HCT116 (cell line): Measurements from ENCODE around the gene PGBD5. TPM values are rescaled to one million over a fixed set of nuclear protein-coding genes. Genes with fewer than 3 reads are reported as not detected.

Experiments
- ATAC-seq: fragments of 200-7000 bp; cut with Tn5 transposase; 2 replicates; pipeline ENCODE4 v1.9.1; 2020; ENCODE audit warnings: mild to moderate bottlenecking, moderate library complexity
- BruUV-seq: library from RNA; stranded (reverse); fragments of 400-500 nt; replicated peaks from 2 replicates; lab custom pipeline; 2021; lab: Mats Ljungman, UMichigan
- CTCF ChIA-PET: fragments of 300-600 bp; sonication (Branson Sonifier 250); formaldehyde crosslinking; loops from one replicate; lab custom pipeline; 2021; ENCODE audit warnings: antibody characterized with exemption; lab: Charles Lee
- POLR2A ChIA-PET: fragments of 300-600, 350-600 bp; sonication (Branson Sonifier 250); formaldehyde crosslinking; loops from one replicate; lab custom pipeline; 2021; ENCODE audit warnings: antibody characterized with exemption; lab: Charles Lee
- RAD21 ChIA-PET, 2 experiments: fragments of 300-600 bp; sonication (Branson Sonifier 250); formaldehyde crosslinking; loops; one replicate each; lab custom pipeline; 2023; ENCODE audit warnings: low total read pairs in 2 of 2; ENCODE audit not compliant: uncharacterized antibody in 2 of 2, unreplicated experiment in 2 of 2, low non-redundant PET in 1 of 2; lab: Charles Lee
- DNase-seq: peaks from one replicate; pipeline ENCODE4 v3.0.0-alpha.2; 2010; ENCODE audit warnings: low read depth, low spot score
- H2AFZ ChIP-seq: fragments of 200-600 bp; shearing (Covaris generic), sonication (generic); 2 replicates; pipeline ENCODE4 v1.6.1; 2017; ENCODE audit warnings: low read depth, mixed run types, mixed read lengths, antibody characterized with exemption, low read length; ENCODE audit not compliant: poor library complexity, severe bottlenecking
- H3K27ac ChIP-seq: 2 replicates; pipeline ENCODE4 v1.5.1; 2012; ENCODE audit warnings: low read depth, low read length
- H3K27me3 ChIP-seq: fragments of 200-600 bp; sonication (generic); 2 replicates; pipeline ENCODE4 v1.6.1; 2016; ENCODE audit warnings: mixed run types, low read length, mixed read lengths; ENCODE audit not compliant: insufficient read depth
- H3K36me3 ChIP-seq, 2 experiments: fragments of 200-500 bp in 1 of 2; fragments of 200-600 bp in 1 of 2; sonication (Bioruptor generic) in 1 of 2; sonication (generic) in 1 of 2; 2 replicates each; pipeline versions ENCODE4 v1.5.1 to v1.6.1; 2014 to 2016; ENCODE audit warnings: low read length in 2 of 2, inconsistent platforms in 1 of 2, mixed read lengths in 1 of 2, mixed run types in 1 of 2; ENCODE audit not compliant: insufficient read depth in 2 of 2, control insufficient read depth in 1 of 2
- H3K4me1 ChIP-seq, 2 experiments: fragments of 200-600 bp in 1 of 2; sonication (generic) in 1 of 2; 2 replicates each; pipeline versions ENCODE4 v1.5.1 to v1.6.1; 2012 to 2017; ENCODE audit warnings: low read length in 2 of 2, inconsistent platforms in 1 of 2, mild to moderate bottlenecking in 1 of 2, mixed read lengths in 1 of 2, mixed run types in 1 of 2, moderate library complexity in 1 of 2; ENCODE audit not compliant: insufficient read depth in 2 of 2, control insufficient read depth in 1 of 2
- H3K4me2 ChIP-seq: fragments of 200-600 bp; sonication (generic); 2 replicates; pipeline ENCODE4 v1.6.1; 2017; ENCODE audit warnings: mixed run types, low read length, mixed read lengths
- H3K4me3 ChIP-seq, 2 experiments: fragments of 200-600 bp in 1 of 2; sonication (generic) in 1 of 2; replicated peaks in 1 of 2; 2 replicates each; pipeline ENCODE4 v1.5.1; 2011 to 2016; ENCODE audit warnings: low read length in 2 of 2, control low read depth in 1 of 2, low read depth in 1 of 2, mild to moderate bottlenecking in 1 of 2, mixed read lengths in 1 of 2, mixed run types in 1 of 2
- H3K79me2 ChIP-seq: fragments of 200-600 bp; sonication (generic); 2 replicates; pipeline ENCODE4 v1.6.1; 2017; ENCODE audit warnings: mild to moderate bottlenecking, mixed run types, low read length, moderate library complexity, mixed read lengths; ENCODE audit not compliant: insufficient read depth
- H3K9ac ChIP-seq: fragments of 200-600 bp; sonication (generic); 2 replicates; pipeline ENCODE4 v1.6.1; 2016; ENCODE audit warnings: low read length, mixed read lengths
- H3K9me2 ChIP-seq: fragments of 200-600 bp; sonication (generic), shearing (Covaris generic); 2 replicates; pipeline ENCODE4 v1.6.1; 2017; ENCODE audit warnings: mixed run types, mild to moderate bottlenecking, moderate library complexity; ENCODE audit not compliant: insufficient read depth
- H3K9me3 ChIP-seq, 2 experiments: fragments of 200-500 bp in 1 of 2; fragments of 200-600 bp in 1 of 2; sonication (Bioruptor generic) in 1 of 2; sonication (generic) in 1 of 2; 2 replicates each; pipeline ENCODE4 v1.6.1; 2014 to 2017; ENCODE audit warnings: low read length in 2 of 2, mixed read lengths in 2 of 2, inconsistent platforms in 1 of 2, low read depth in 1 of 2, mild to moderate bottlenecking in 1 of 2, mixed run types in 1 of 2, moderate library complexity in 1 of 2; ENCODE audit not compliant: control insufficient read depth in 1 of 2, insufficient read depth in 1 of 2
- H4K20me1 ChIP-seq: fragments of 200-600 bp; sonication (generic), shearing (Covaris generic); 2 replicates; pipeline ENCODE4 v1.6.1; 2017; ENCODE audit warnings: mixed run types, mild to moderate bottlenecking, moderate library complexity; ENCODE audit not compliant: insufficient read depth
- ATF3 ChIP-seq: IDR thresholded peaks from 2 replicates; pipeline ENCODE4 v1.6.1; 2012
- CBX3 ChIP-seq: IDR thresholded peaks from 2 replicates; pipeline ENCODE4 v1.6.1; 2012; ENCODE audit warnings: low read depth
- CEBPB ChIP-seq: IDR thresholded peaks from 2 replicates; pipeline ENCODE4 v1.6.1; 2012; ENCODE audit warnings: low read depth
- EGR1 ChIP-seq: IDR thresholded peaks from 2 replicates; pipeline ENCODE4 v1.6.1; 2012; ENCODE audit warnings: low read depth
- ELF1 ChIP-seq: IDR thresholded peaks from 2 replicates; pipeline ENCODE4 v1.6.1; 2012; ENCODE audit warnings: low read depth, borderline replicate concordance
- EZH2 ChIP-seq: fragments of 200-600 bp; sonication (generic); IDR thresholded peaks from 2 replicates; pipeline ENCODE4 v1.6.1; 2017; ENCODE audit warnings: antibody characterized with exemption, mixed run types
- EZH2phosphoT487 ChIP-seq: fragments of 200-600 bp; IDR thresholded peaks from 2 replicates; pipeline ENCODE4 v1.6.1; 2018; ENCODE audit warnings: antibody characterized with exemption, borderline replicate concordance
- FOSL1 ChIP-seq: IDR thresholded peaks from 2 replicates; pipeline ENCODE4 v1.6.1; 2012; ENCODE audit warnings: low read depth
- JUND ChIP-seq: IDR thresholded peaks from 2 replicates; pipeline ENCODE4 v1.6.1; 2012
- POLR2A ChIP-seq: IDR thresholded peaks from 2 replicates; pipeline ENCODE4 v1.7.0; 2011; ENCODE audit warnings: borderline replicate concordance; ENCODE audit not compliant: insufficient read depth, insufficient read length; ENCODE audit errors: extremely low read depth
- POLR2AphosphoS5 ChIP-seq: IDR thresholded peaks from 2 replicates; pipeline ENCODE4 v1.6.1; 2011; ENCODE audit warnings: mild to moderate bottlenecking, low read depth, low read length, moderate library complexity
- SIN3A ChIP-seq: IDR thresholded peaks from 2 replicates; pipeline ENCODE4 v1.6.1; 2012; ENCODE audit warnings: low read depth
- SP1 ChIP-seq: IDR thresholded peaks from 2 replicates; pipeline ENCODE4 v1.6.1; 2012; ENCODE audit warnings: low read depth
- SRF ChIP-seq: IDR thresholded peaks from 2 replicates; pipeline ENCODE4 v1.6.1; 2012; ENCODE audit warnings: low read depth
- TCF7L2 ChIP-seq: IDR thresholded peaks from 2 replicates; pipeline ENCODE4 v1.7.0; 2011; ENCODE audit warnings: borderline replicate concordance, inconsistent platforms; ENCODE audit not compliant: insufficient read depth, insufficient read length; ENCODE audit errors: extremely low read depth
- YY1 ChIP-seq: IDR thresholded peaks from 2 replicates; pipeline ENCODE4 v1.6.1; 2011; ENCODE audit warnings: low read length, low read depth, moderate library complexity, mild to moderate bottlenecking; ENCODE audit not compliant: insufficient replicate concordance; ENCODE audit errors: extremely low read depth
- ZBTB33 ChIP-seq: IDR thresholded peaks from 2 replicates; pipeline ENCODE4 v1.6.1; 2011; ENCODE audit warnings: mild to moderate bottlenecking, low read length, moderate library complexity; ENCODE audit not compliant: insufficient replicate concordance; ENCODE audit errors: extremely low read depth
- ZNF274 ChIP-seq: fragments of 200-500 bp; sonication (Bioruptor generic); IDR thresholded peaks from 2 replicates; pipeline ENCODE4 v1.6.1; 2014; ENCODE audit warnings: mild to moderate bottlenecking, low read depth, low read length, inconsistent platforms
- intact Hi-C: fragments of 100-400 bp; cut with micrococcal nuclease; formaldehyde crosslinking; loops from 2 replicates; pipeline ENCODE4 v1.10.0; 2022
- total RNA-seq: library from RNA; stranded (reverse); gene quantifications from one replicate; pipeline ENCODE4 v1.2.1, GENCODE V29; 2021; ENCODE audit not compliant: unreplicated experiment

PGBD5 gene
- total RNA-seq, 1 experiment from 2014 or later: 0.27 TPM

DNA sequence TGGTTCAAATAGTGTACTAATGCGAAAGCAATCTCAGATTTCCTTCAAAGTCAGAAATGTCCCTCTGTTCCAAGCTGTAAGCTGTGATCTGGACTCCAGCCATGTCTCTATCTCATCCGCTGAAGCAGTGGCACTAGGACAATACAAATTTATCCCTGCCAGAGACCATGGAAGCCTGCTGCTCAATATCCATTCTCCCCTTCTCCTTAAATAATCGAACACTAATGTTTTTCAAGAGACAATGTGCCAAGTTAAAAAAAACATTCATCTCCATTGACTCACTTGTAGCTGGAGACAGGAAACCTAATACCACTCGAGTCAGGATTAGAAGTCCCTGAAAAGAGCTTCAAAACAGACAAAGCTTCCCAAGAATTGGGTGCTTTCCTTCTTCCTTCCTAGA is 38.5 kb upstream of the PGBD5 start (continued):
- TF ChIP-seq SP1 (no peak), YY1 (no peak), ELF1 (no peak)
- TF ChIP-seq, all 23 proteins: peak for 0

DNA sequence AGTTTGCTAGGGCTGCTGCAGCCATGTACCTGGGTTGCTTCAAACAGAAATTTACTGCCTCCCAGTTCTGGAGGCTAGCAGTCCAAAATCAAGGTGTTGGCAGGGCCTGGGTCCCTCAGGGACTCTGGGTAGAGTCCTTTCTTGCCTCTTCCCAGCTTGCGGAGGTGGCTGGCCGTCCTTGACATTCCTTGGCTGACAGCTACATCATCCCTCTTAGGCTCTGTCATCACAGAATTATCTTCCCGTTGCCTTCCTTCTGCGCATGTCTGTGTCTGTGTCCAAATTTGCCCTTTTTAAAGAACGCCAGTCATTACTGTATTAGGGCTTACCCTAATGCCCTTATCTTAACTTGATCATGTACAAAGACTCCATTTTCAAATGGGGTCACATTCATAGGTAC is 37.6 kb upstream of the PGBD5 start:
- ChIA-PET RAD21 (no interaction called here), POLR2A (no interaction called here), CTCF (no interaction called here)
- DNase-seq (no peak), ATAC-seq (no peak)
- intact Hi-C loops: no loop called here
- H3K9me3 ChIP-seq: no peaks in the 10 kb centered on the region
- no peak for TF ChIP-seq CBX3
- TF ChIP-seq TCF7L2: no peak
- TF ChIP-seq CEBPB: no peak
- TF ChIP-seq YY1: no peak
- TF ChIP-seq SIN3A: no peak
- no peak for TF ChIP-seq ZNF274
- no peak for TF ChIP-seq POLR2A
- no peak for TF ChIP-seq EGR1
- no peak for TF ChIP-seq EZH2phosphoT487
- TF ChIP-seq EZH2: no peak
- no peak for TF ChIP-seq FOSL1
- TF ChIP-seq SRF: no peak
- no peak for TF ChIP-seq ZBTB33
- TF ChIP-seq JUND: no peak
- no peak for TF ChIP-seq ATF3
- no peak for TF ChIP-seq POLR2AphosphoS5
- TF ChIP-seq SP1: no peak
- H2AFZ ChIP-seq: no peak overlapping the region
- H3K9me2 ChIP-seq: no peaks in the 10 kb centered on the region
- no peak overlapping the region for H3K4me3 ChIP-seq
- no peak overlapping the region for H3K4me2 ChIP-seq
- no peaks in the 10 kb centered on the region for H4K20me1 ChIP-seq
- no peaks in the 10 kb centered on the region for H3K4me1 ChIP-seq
- no peak overlapping the region for H3K27ac ChIP-seq
- peaks cover 46% of the 10 kb centered on the region for H3K27me3 ChIP-seq
- no peaks in the 10 kb centered on the region for H3K36me3 ChIP-seq
- H3K79me2 ChIP-seq: no peaks in the 10 kb centered on the region
- BruUV-seq: no TSS peak
- H3K9ac ChIP-seq: no peak overlapping the region
